ENCODE data around the gene ZNF415. TPM values are rescaled to one million over a fixed set of nuclear protein-coding genes. Genes with fewer than 3 reads are reported as not detected.

The ZNF415 gene
- total RNA-seq, 1 experiment from 2014 or later: not detected

- RAD21 ChIA-PET (ENCODE audit: low non-redundant PET in 1 of 2, low total read pairs in 2 of 2, uncharacterized antibody in 2 of 2, unreplicated experiment in 2 of 2): no interaction called here
- no TSS peak for BruUV-seq (replicated peaks)
- H3K9ac ChIP-seq (ENCODE audit: low read length): no peak overlapping the region
- no peak overlapping the region for H2AFZ ChIP-seq (ENCODE audit: low read depth, low read length, poor library complexity, severe bottlenecking)
- H4K20me1 ChIP-seq (ENCODE audit: insufficient read depth): no peaks in the 10 kb centered on the region
- no peaks in the 10 kb centered on the region for H3K4me1 ChIP-seq (ENCODE audit: control insufficient read depth in 1 of 2, insufficient read depth in 2 of 2, low read length in 2 of 2)
- no peaks in the 10 kb centered on the region for H3K36me3 ChIP-seq (ENCODE audit: control insufficient read depth in 1 of 2, insufficient read depth in 2 of 2, low read length in 2 of 2)
- no peak overlapping the region for H3K4me3 ChIP-seq (replicated peaks in 1 of 2; ENCODE audit: low read depth in 1 of 2, low read length in 2 of 2)
- POLR2A ChIA-PET: no interaction called here
- H3K4me2 ChIP-seq (ENCODE audit: low read length): no peak overlapping the region
- H3K27ac ChIP-seq (ENCODE audit: low read depth, low read length): no peak overlapping the region
- TF ChIP-seq RAD21 (IDR thresholded peaks at IDR 0.05; ENCODE audit: low read depth) (no peak), FOSL1 (IDR thresholded peaks at IDR 0.05; ENCODE audit: low read depth) (no peak), CEBPB (IDR thresholded peaks at IDR 0.05; ENCODE audit: low read depth) (no peak), SP1 (IDR thresholded peaks at IDR 0.05; ENCODE audit: low read depth) (no peak), ZFX (IDR thresholded peaks at IDR 0.05) (no peak), YY1 (IDR thresholded peaks at IDR 0.05; ENCODE audit: extremely low read depth, insufficient replicate concordance, low read depth, low read length) (no peak), CTCF (IDR thresholded peaks at IDR 0.05 in 2 of 3, conservative IDR thresholded peaks at IDR 0.05 in 1 of 3; ENCODE audit: borderline replicate concordance in 1 of 3, insufficient read depth in 1 of 3, low read depth in 2 of 3, low read length in 2 of 3) (no peak), POLR2AphosphoS5 (IDR thresholded peaks at IDR 0.05; ENCODE audit: low read depth, low read length) (no peak), ZBTB33 (IDR thresholded peaks at IDR 0.05; ENCODE audit: extremely low read depth, insufficient replicate concordance, low read length) (no peak), REST (IDR thresholded peaks at IDR 0.05; ENCODE audit: low read depth) (no peak), ZNF274 (IDR thresholded peaks at IDR 0.05; ENCODE audit: low read depth, low read length) (no peak), SIN3A (IDR thresholded peaks at IDR 0.05; ENCODE audit: low read depth) (no peak), MAX (IDR thresholded peaks at IDR 0.05) (no peak), EZH2phosphoT487 (IDR thresholded peaks at IDR 0.05; ENCODE audit: borderline replicate concordance) (no peak), POLR2A (IDR thresholded peaks at IDR 0.05; ENCODE audit: borderline replicate concordance, extremely low read depth, insufficient read depth, insufficient read length) (no peak), JUND (IDR thresholded peaks at IDR 0.05) (no peak), ATF3 (IDR thresholded peaks at IDR 0.05) (no peak), ELF1 (IDR thresholded peaks at IDR 0.05; ENCODE audit: borderline replicate concordance, low read depth) (no peak), EZH2 (IDR thresholded peaks at IDR 0.05) (no peak), EGR1 (IDR thresholded peaks at IDR 0.05; ENCODE audit: low read depth) (no peak)
- no peaks in the 10 kb centered on the region for H3K9me2 ChIP-seq (ENCODE audit: insufficient read depth)
- intact Hi-C loops (cut with micrococcal nuclease): no loop called here
- H3K27me3 ChIP-seq (ENCODE audit: insufficient read depth, low read length): no peaks in the 10 kb centered on the region
- H3K79me2 ChIP-seq (ENCODE audit: insufficient read depth, low read length): no peaks in the 10 kb centered on the region
- CTCF ChIA-PET: no interaction called here
- DNase-seq (ENCODE audit: low read depth, low spot score) (no peak), ATAC-seq (no peak)
- H3K9me3 ChIP-seq (ENCODE audit: control insufficient read depth in 1 of 2, insufficient read depth in 1 of 2, low read depth in 1 of 2, low read length in 2 of 2): peaks cover 10 to 21% of the 10 kb centered on the region in 2 experiments; a peak in 2 of 4 replicates
These were observed 40.2 kb upstream of the ZNF415 start for GRCh38 chr19:53172889-53173288.

Data from HCT116 (cell line).